Neuronal stem cell (in vitro differentiated cells): Measurements from ENCODE around the gene DCP1A.
A peak's percentile ranks its signal among the peaks of the same experiment; 100 is the strongest.
"Not testable (repeated sequence)": the region's sequence is repeated elsewhere in the genome, so short reads cannot be mapped to it uniquely, and the experiment has no call there.

Source experiments
- DNase-seq: peaks from one replicate; pipeline ENCODE4 v3.0.0-alpha.2; 2013; ENCODE audit warnings: low spot score
- H2AFZ ChIP-seq: one replicate; pipeline ENCODE4 v1.6.1; 2013; ENCODE audit warnings: mild to moderate bottlenecking, low read length, inconsistent platforms
- H2AK5ac ChIP-seq: 2 replicates; pipeline ENCODE4 v1.6.1; 2013; ENCODE audit warnings: low read depth, mild to moderate bottlenecking, inconsistent platforms, low read length, moderate library complexity, mixed read lengths
- H2BK120ac ChIP-seq: 2 replicates; pipeline ENCODE4 v1.6.1; 2013; ENCODE audit warnings: low read depth, mild to moderate bottlenecking, inconsistent platforms, low read length, moderate library complexity, mixed read lengths
- H2BK12ac ChIP-seq: one replicate; pipeline ENCODE4 v1.6.1; 2013; ENCODE audit warnings: low read length, inconsistent platforms
- H2BK15ac ChIP-seq: 2 replicates; pipeline ENCODE4 v1.6.1; 2013; ENCODE audit warnings: mild to moderate bottlenecking, low read length, inconsistent platforms, mixed read lengths
- H2BK5ac ChIP-seq: one replicate; pipeline ENCODE4 v1.6.1; 2013; ENCODE audit warnings: inconsistent platforms, mild to moderate bottlenecking, low read length, moderate library complexity
- H3K14ac ChIP-seq: one replicate; pipeline ENCODE4 v1.6.1; 2013; ENCODE audit warnings: low read length, inconsistent platforms
- H3K18ac ChIP-seq: 2 replicates; pipeline ENCODE4 v1.6.1; 2013; ENCODE audit warnings: low read length, inconsistent platforms
- H3K23ac ChIP-seq: 2 replicates; pipeline ENCODE4 v1.6.1; 2013; ENCODE audit warnings: low read depth, mild to moderate bottlenecking, mixed read lengths, low read length, inconsistent platforms; ENCODE audit not compliant: poor library complexity
- H3K27ac ChIP-seq: replicated peaks from 3 replicates; pipeline ENCODE4 v1.5.1; 2013; ENCODE audit warnings: low read length, inconsistent platforms
- H3K27me3 ChIP-seq, 3 experiments: 2 replicates each; pipeline ENCODE4 v1.6.1; 2013; ENCODE audit warnings: low read length in 3 of 3, mild to moderate bottlenecking in 2 of 3, inconsistent platforms in 1 of 3, low read depth in 1 of 3, mixed read lengths in 1 of 3, moderate library complexity in 1 of 3; ENCODE audit not compliant: control insufficient read depth in 3 of 3, insufficient read depth in 3 of 3
- H3K36me3 ChIP-seq, 2 donors: replicated peaks in 1 of 2; 2 replicates each; pipeline ENCODE4 v1.6.1; 2013; ENCODE audit warnings: low read length in 2 of 2; ENCODE audit not compliant: control insufficient read depth in 2 of 2, insufficient read depth in 2 of 2
- H3K4ac ChIP-seq: 2 replicates; pipeline ENCODE4 v1.6.1; 2013; ENCODE audit warnings: inconsistent platforms, mild to moderate bottlenecking, low read length, moderate library complexity
- H3K4me1 ChIP-seq, 2 donors: 1 replicate in 1 of 2; 2 replicates in 1 of 2; pipeline ENCODE4 v1.6.1; 2013; ENCODE audit warnings: low read length in 2 of 2, low read depth in 1 of 2; ENCODE audit not compliant: control insufficient read depth in 2 of 2, insufficient read depth in 1 of 2
- H3K4me2 ChIP-seq: one replicate; pipeline ENCODE4 v1.6.1; 2013; ENCODE audit warnings: mild to moderate bottlenecking, low read length, inconsistent platforms; ENCODE audit not compliant: insufficient read depth, poor library complexity, severe bottlenecking
- H3K4me3 ChIP-seq, 2 donors: 2 replicates each; pipeline ENCODE4 v1.5.1; 2013; ENCODE audit warnings: low read length in 2 of 2, mild to moderate bottlenecking in 2 of 2, inconsistent platforms in 1 of 2, moderate library complexity in 1 of 2
- H3K79me1 ChIP-seq: one replicate; pipeline ENCODE4 v1.6.1; 2013; ENCODE audit warnings: low read depth, mild to moderate bottlenecking, inconsistent platforms, low read length, moderate library complexity
- H3K9ac ChIP-seq: one replicate; pipeline ENCODE4 v1.6.1; 2013; ENCODE audit warnings: mild to moderate bottlenecking, low read depth, low read length, inconsistent platforms; ENCODE audit not compliant: poor library complexity
- H3K9me3 ChIP-seq, 2 donors: replicated peaks in 1 of 2; 2 replicates each; pipeline versions ENCODE3 to v1.6.1; 2013; ENCODE audit warnings: low read length in 2 of 2, mild to moderate bottlenecking in 2 of 2, inconsistent platforms in 1 of 2, low read depth in 1 of 2, mixed read lengths in 1 of 2, moderate library complexity in 1 of 2; ENCODE audit not compliant: control insufficient read depth in 2 of 2, insufficient read depth in 1 of 2
- H4K8ac ChIP-seq: one replicate; pipeline ENCODE4 v1.6.1; 2013; ENCODE audit warnings: low read depth, mild to moderate bottlenecking, inconsistent platforms, low read length, moderate library complexity
- H4K91ac ChIP-seq: one replicate; pipeline ENCODE4 v1.6.1; 2013; ENCODE audit warnings: low read length, low read depth, mild to moderate bottlenecking, inconsistent platforms; ENCODE audit not compliant: poor library complexity
- WGBS, 2 donors: extraction: QIAGEN DNeasy Blood & Tissue Kit; methylation state at CpG; one replicate each; pipeline ENCODE4 v1.1.7; 2013; ENCODE audit warnings: missing lambda C conversion rate in 2 of 2, mixed read lengths in 1 of 2; ENCODE audit not compliant: insufficient read length in 2 of 2, insufficient replicate concordance in 1 of 2; ENCODE audit errors: extremely low coverage in 2 of 2; 5-methylcytosine and 5-hydroxymethylcytosine counted together

The DCP1A gene

DNA sequence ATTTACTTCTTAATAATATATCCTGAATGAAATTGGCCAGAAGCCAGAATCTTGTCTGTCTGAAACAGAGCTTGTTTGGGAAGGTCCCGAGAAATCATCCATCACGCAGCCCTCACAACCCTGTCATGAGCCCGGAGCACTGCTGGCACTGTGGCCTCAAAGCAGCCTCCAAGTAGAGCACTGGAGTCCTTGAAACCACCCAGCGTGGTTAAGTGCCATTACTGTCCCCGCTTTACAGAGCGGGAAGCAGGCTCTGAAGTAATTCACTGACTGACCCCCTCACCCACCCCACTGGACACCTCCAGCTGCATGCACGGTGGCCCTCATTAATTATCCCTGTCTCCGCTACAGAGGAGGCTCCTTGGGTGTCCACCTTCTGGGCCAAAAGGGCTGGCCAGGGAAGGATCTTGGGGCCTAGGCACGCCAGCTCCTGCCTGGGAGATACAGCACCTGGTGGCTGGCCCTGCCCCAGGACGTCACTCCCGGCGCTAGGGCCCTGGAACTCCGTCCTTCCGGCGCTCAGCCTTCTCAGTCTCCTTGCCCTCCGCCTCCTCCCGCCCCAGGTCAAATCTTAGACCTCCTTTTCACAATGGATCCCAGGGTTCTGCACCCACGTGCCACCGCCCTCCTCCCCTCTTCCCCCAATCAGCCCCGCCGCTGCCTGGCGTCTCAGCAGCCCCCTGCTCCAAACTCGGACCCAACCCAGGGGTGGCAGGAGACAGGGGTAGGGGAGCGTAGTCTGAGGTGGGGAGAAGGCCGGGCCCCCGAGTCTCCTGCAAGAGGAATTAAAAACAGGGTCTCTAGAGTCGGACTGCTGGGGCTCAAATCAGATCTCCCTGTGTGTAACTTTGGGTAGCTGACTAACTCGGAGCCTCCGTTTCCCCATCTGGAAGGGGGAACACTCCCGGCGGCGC lies 92.6 kb downstream of the DCP1A start:
- no CpG with 5 or more reads among the region's 32 CpGs for WGBS, 2 donors
- peak overlapping the region; percentile 96 for H2BK5ac ChIP-seq
- peak; percentile 62 for DNase-seq

DNA sequence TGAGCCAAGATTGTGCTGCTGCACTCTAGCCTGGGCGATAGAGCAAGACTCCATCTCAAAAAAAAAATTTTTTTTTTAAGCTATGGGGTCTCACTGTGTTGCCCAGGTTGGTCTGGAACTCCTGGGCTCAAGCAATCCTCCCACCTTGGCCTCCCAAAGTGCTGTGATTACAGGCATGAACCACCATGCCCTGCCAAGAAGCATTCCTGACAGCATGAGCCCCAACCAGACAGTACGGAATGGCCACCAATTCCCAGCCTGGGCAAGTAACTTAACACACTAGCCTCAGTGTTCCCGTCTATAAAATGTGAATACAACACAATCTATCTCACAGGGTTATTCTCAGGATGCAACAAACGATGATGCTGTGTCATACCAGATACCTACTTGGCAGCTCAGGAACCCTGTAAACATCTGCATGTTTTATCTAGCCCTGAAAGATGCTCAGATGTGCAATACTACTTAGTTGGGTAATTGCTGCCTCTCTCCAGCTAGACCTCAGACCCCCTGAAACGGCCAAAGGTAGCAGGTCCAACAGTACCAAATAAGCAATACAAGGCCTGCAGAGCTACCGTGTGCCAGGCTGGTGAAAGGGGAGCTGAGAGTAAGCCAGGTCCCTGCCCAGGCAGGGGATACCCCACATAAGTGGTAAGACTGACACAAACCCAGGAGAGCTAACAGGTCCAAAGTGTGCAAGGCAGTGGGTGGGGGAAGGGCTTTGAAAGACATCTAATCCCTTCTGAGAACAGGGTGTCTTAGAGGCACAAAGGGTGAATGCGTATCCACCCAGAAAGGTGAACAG lies 93.4 kb downstream of the DCP1A start:
- H3K14ac ChIP-seq = no peak overlapping the region
- peak overlapping the region; percentile 70 for H3K4me2 ChIP-seq
- no peak for DNase-seq
- no peaks in the 10 kb centered on the region for H3K27me3 ChIP-seq
- no peak overlapping the region for H4K8ac ChIP-seq
- H4K91ac ChIP-seq = no peak overlapping the region
- H3K9me3 ChIP-seq = no peaks in the 10 kb centered on the region
- H3K23ac ChIP-seq = no peak overlapping the region
- no peak overlapping the region for H2BK120ac ChIP-seq
- H3K4me1 ChIP-seq = peaks cover 17% of the 10 kb centered on the region in 2 donors
- no peak overlapping the region for H2BK15ac ChIP-seq
- H3K27ac ChIP-seq = no peak overlapping the region
- H3K4ac ChIP-seq = no peak overlapping the region
- H2AFZ ChIP-seq = no peak overlapping the region
- no peak overlapping the region for H2BK5ac ChIP-seq
- H3K9ac ChIP-seq = no peak overlapping the region
- peaks cover 2% of the 10 kb centered on the region for H3K79me1 ChIP-seq
- WGBS, 2 donors = no CpG with 5 or more reads among the region's 7 CpGs
- H3K18ac ChIP-seq = no peak overlapping the region
- H2BK12ac ChIP-seq = no peak overlapping the region
- H2AK5ac ChIP-seq = no peak overlapping the region
- H3K4me3 ChIP-seq = peak overlapping the region; percentile 88 to 98
- H3K36me3 ChIP-seq = peaks cover 5 to 45% of the 10 kb centered on the region in 2 donors

More for the DNA sequence above, 92.6 kb downstream of the DCP1A start:
- H4K8ac ChIP-seq = no peak overlapping the region
- no peak overlapping the region for H3K4ac ChIP-seq
- H3K14ac ChIP-seq = peak overlapping the region; percentile 78
- H3K23ac ChIP-seq = peak overlapping the region; percentile 27
- H2AFZ ChIP-seq = peak overlapping the region; percentile 91
- H3K4me1 ChIP-seq = peaks cover 24 to 25% of the 10 kb centered on the region in 2 donors
- H2BK120ac ChIP-seq = no peak overlapping the region
- H3K9ac ChIP-seq = peak overlapping the region; percentile 97
- H4K91ac ChIP-seq = no peak overlapping the region
- no peak overlapping the region for H2BK15ac ChIP-seq
- peaks cover 5 to 39% of the 10 kb centered on the region in 2 donors for H3K36me3 ChIP-seq
- H2AK5ac ChIP-seq = peak overlapping the region; percentile 24
- H3K9me3 ChIP-seq = no peaks in the 10 kb centered on the region
- no peak overlapping the region for H2BK12ac ChIP-seq
- H3K79me1 ChIP-seq = peaks cover 2% of the 10 kb centered on the region
- peak overlapping the region; percentile 90 for H3K27ac ChIP-seq
- H3K4me3 ChIP-seq = peak overlapping the region; percentile 88 to 98
- peak overlapping the region; percentile 70 for H3K4me2 ChIP-seq
- H3K18ac ChIP-seq = peak overlapping the region; percentile 99
- no peaks in the 10 kb centered on the region for H3K27me3 ChIP-seq

DNA sequence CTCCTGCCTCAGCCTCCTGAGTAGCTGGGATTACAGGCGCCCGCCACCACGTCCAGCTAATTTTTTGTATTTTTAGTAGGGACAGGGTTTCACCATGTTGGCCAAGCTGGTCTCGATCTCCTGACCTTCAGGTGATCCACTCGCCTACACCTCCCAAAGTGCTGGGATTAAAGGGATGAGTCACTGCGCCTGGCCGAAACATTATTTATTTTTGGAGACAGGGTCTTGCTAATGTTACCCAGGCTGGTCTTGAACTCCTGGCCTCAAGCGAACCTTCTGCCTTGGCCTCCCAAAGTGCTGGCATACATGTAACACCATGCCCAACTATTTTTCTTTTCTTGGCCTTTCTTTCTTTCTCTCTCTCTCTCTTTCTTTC lies 94.4 kb downstream of the DCP1A start:
- not testable (repeated sequence) for H2AFZ ChIP-seq, H3K79me1 ChIP-seq, H3K27me3 ChIP-seq, H3K18ac ChIP-seq, H2BK120ac ChIP-seq, H2BK5ac ChIP-seq, H3K9ac ChIP-seq, H3K27ac ChIP-seq, H2BK15ac ChIP-seq, H3K4me2 ChIP-seq, H2BK12ac ChIP-seq, DNase-seq, H4K8ac ChIP-seq, H3K4me3 ChIP-seq, H2AK5ac ChIP-seq, H3K9me3 ChIP-seq, H3K4ac ChIP-seq, H3K14ac ChIP-seq, H3K23ac ChIP-seq, H4K91ac ChIP-seq
- Histone ChIP-seq H3K36me3 (peaks cover 5 to 55% of the 10 kb centered on the region in 2 donors), H3K4me1 (peaks cover 9 to 13% of the 10 kb centered on the region in 2 donors)
- no CpG with 5 or more reads among the region's 8 CpGs for WGBS, 2 donors
